KMS-11 (cell line): ENCODE results near the gene SPAG5.

Experiments used
- H2AFZ ChIP-seq: fragments of 200-600 bp; sonication (generic); 2 replicates; pipeline ENCODE4 v1.6.1; 2016; ENCODE audit warnings: antibody characterized with exemption, mixed run types, low read depth
- H3K27ac ChIP-seq: fragments of 200-600 bp; sonication (generic); 2 replicates; pipeline ENCODE4 v1.6.1; 2016; ENCODE audit warnings: mild to moderate bottlenecking, mixed run types
- H3K27me3 ChIP-seq: fragments of 200-600 bp; sonication (generic); 2 replicates; pipeline ENCODE4 v1.6.1; 2017; ENCODE audit warnings: mild to moderate bottlenecking, low read depth, mixed run types, moderate library complexity; ENCODE audit not compliant: insufficient read depth
- H3K36me3 ChIP-seq: fragments of 200-600 bp; sonication (generic); 2 replicates; pipeline ENCODE4 v1.6.1; 2017; ENCODE audit warnings: mild to moderate bottlenecking, mixed run types; ENCODE audit not compliant: insufficient read depth
- H3K4me1 ChIP-seq: fragments of 200-600 bp; sonication (generic); 2 replicates; pipeline ENCODE4 v1.6.1; 2016; ENCODE audit warnings: mild to moderate bottlenecking, low read depth, mixed run types; ENCODE audit not compliant: poor library complexity, severe bottlenecking
- H3K4me2 ChIP-seq: fragments of 200-600 bp; sonication (generic); 2 replicates; pipeline ENCODE4 v1.7.0; 2016; ENCODE audit warnings: mild to moderate bottlenecking, mixed run types
- H3K4me3 ChIP-seq: fragments of 200-600 bp; sonication (generic); IDR thresholded peaks from 2 replicates; pipeline ENCODE4 v1.6.1; 2017; ENCODE audit warnings: low read depth, low read length, mixed read lengths; ENCODE audit not compliant: insufficient read depth
- H3K79me2 ChIP-seq: fragments of 200-600 bp; sonication (generic); 2 replicates; pipeline ENCODE4 v1.6.1; 2016; ENCODE audit warnings: low read depth, mixed run types; ENCODE audit not compliant: insufficient read depth
- H3K9ac ChIP-seq: fragments of 200-600 bp; sonication (generic); 2 replicates; pipeline ENCODE4 v1.6.1; 2016; ENCODE audit warnings: mild to moderate bottlenecking, mixed run types
- H4K20me1 ChIP-seq: fragments of 200-600 bp; sonication (generic); 2 replicates; pipeline ENCODE4 v1.6.1; 2016; ENCODE audit warnings: mild to moderate bottlenecking, mixed run types; ENCODE audit not compliant: insufficient read depth
- CTCF ChIP-seq: fragments of 200-600 bp; sonication (generic); conservative IDR thresholded peaks from 2 replicates; pipeline ENCODE4 v1.6.1; 2017; ENCODE audit warnings: low read depth, mild to moderate bottlenecking, antibody characterized with exemption, low read length, moderate library complexity, mixed read lengths

The SPAG5 gene

GRCh38 chr17:28643983-28644786, 45.4 kb upstream of the SPAG5 start:
- Histone ChIP-seq H2AFZ (peak overlapping the region; percentile 63; the same call in 1 of the 2 replicates), H3K79me2 (peaks cover 34% of the 10 kb centered on the region), H3K27me3 (no peaks in the 10 kb centered on the region), H3K9ac (peak overlapping the region; percentile 58; the same call in 1 of the 2 replicates), H4K20me1 (no peaks in the 10 kb centered on the region), H3K36me3 (peaks cover 22% of the 10 kb centered on the region; the same call in 1 of the 2 replicates), H3K4me2 (peak overlapping the region; percentile 67), H3K27ac (peak overlapping the region; percentile 25; the same call in 1 of the 2 replicates), H3K4me1 (peaks cover 42% of the 10 kb centered on the region), H3K4me3 (no peak overlapping the region)
- TF ChIP-seq CTCF = peak; percentile 75

- no peaks in the 10 kb centered on the region for H3K27me3 ChIP-seq
- H3K4me3 ChIP-seq = no peak overlapping the region
- H3K36me3 ChIP-seq = peaks cover 41% of the 10 kb centered on the region; the same call in 1 of the 2 replicates
- TF ChIP-seq CTCF = no peak
- H3K79me2 ChIP-seq = peaks cover 34% of the 10 kb centered on the region
- no peak overlapping the region for H3K27ac ChIP-seq
- H3K4me2 ChIP-seq = no peak overlapping the region
- H4K20me1 ChIP-seq = peaks cover 6% of the 10 kb centered on the region; the same call in 1 of the 2 replicates
- H2AFZ ChIP-seq = no peak overlapping the region
- H3K9ac ChIP-seq = no peak overlapping the region
- H3K4me1 ChIP-seq = peaks cover 40% of the 10 kb centered on the region
These were observed 42.8 kb upstream of the SPAG5 start for GRCh38 chr17:28641579-28641978.

- Histone ChIP-seq H3K4me2 (no peak overlapping the region), H3K4me3 (no peak overlapping the region), H3K36me3 (peaks cover 46% of the 10 kb centered on the region; the same call in 1 of the 2 replicates), H4K20me1 (peaks cover 6% of the 10 kb centered on the region; the same call in 1 of the 2 replicates), H3K27ac (no peak overlapping the region), H2AFZ (no peak overlapping the region), H3K4me1 (peaks cover 10% of the 10 kb centered on the region), H3K27me3 (no peaks in the 10 kb centered on the region), H3K79me2 (no peaks in the 10 kb centered on the region; the same call in 1 of the 2 replicates), H3K9ac (no peak overlapping the region)
- no peak for TF ChIP-seq CTCF
These were observed 36.7 kb upstream of the SPAG5 start for GRCh38 chr17:28635506-28635905.

- Histone ChIP-seq H3K79me2 (no peaks in the 10 kb centered on the region; the same call in 1 of the 2 replicates), H2AFZ (no peak overlapping the region), H4K20me1 (peaks cover 6% of the 10 kb centered on the region; the same call in 1 of the 2 replicates), H3K4me1 (peaks cover 10% of the 10 kb centered on the region), H3K9ac (no peak overlapping the region), H3K36me3 (peaks cover 38% of the 10 kb centered on the region; the same call in 1 of the 2 replicates), H3K4me3 (no peak overlapping the region), H3K4me2 (no peak overlapping the region), H3K27me3 (no peaks in the 10 kb centered on the region), H3K27ac (no peak overlapping the region)
- no peak for TF ChIP-seq CTCF
These were observed 35.5 kb upstream of the SPAG5 start for GRCh38 chr17:28634206-28634865.
